Activated CD8-positive, alpha-beta memory T cell treated with anti-CD3 and anti-CD28 coated beads for 24 hours (primary cell): ENCODE data around the gene DYNC1H1.

ENCODE experiments used
- DNase-seq: peaks from one replicate; pipeline ENCODE4 v3.0.0-alpha.2; 2020

Gene DYNC1H1

GRCh38 chr14:102005336-102005735 is 41.0 kb downstream of the DYNC1H1 start:
- DNase-seq: no peak

GRCh38 chr14:102007916-102008418 is 43.6 kb downstream of the DYNC1H1 start:
- no peak for DNase-seq

- DNase-seq: no peak
Observed at GRCh38 chr14:102008891-102009290, 44.5 kb downstream of the DYNC1H1 start.

GRCh38 chr14:102011631-102012030 is 47.3 kb downstream of the DYNC1H1 start:
- no peak for DNase-seq

- no peak for DNase-seq
Observed at GRCh38 chr14:102012336-102012735, 48.0 kb downstream of the DYNC1H1 start.

GRCh38 chr14:102013669-102014200 is 49.4 kb downstream of the DYNC1H1 start:
- no peak for DNase-seq

GRCh38 chr14:102015045-102015685 is 50.8 kb downstream of the DYNC1H1 start:
- DNase-seq: no peak

GRCh38 chr14:102015771-102016170 is 51.4 kb downstream of the DYNC1H1 start:
- DNase-seq: no peak

GRCh38 chr14:102016420-102017090 is 52.2 kb downstream of the DYNC1H1 start:
- no peak for DNase-seq

GRCh38 chr14:102018251-102018650 is 53.9 kb downstream of the DYNC1H1 start:
- no peak for DNase-seq

GRCh38 chr14:102019006-102019540 is 54.7 kb downstream of the DYNC1H1 start:
- no peak for DNase-seq

GRCh38 chr14:102020058-102020971 is 55.9 kb downstream of the DYNC1H1 start:
- peak; percentile 71 for DNase-seq

- DNase-seq: no peak
Observed at GRCh38 chr14:102026934-102027333, 62.6 kb downstream of the DYNC1H1 start.

- DNase-seq: no peak
Observed at GRCh38 chr14:102027951-102028350, 63.6 kb downstream of the DYNC1H1 start.

- DNase-seq: no peak
Observed at GRCh38 chr14:102028733-102029132, 64.4 kb downstream of the DYNC1H1 start.

GRCh38 chr14:102029956-102030355 is 65.6 kb downstream of the DYNC1H1 start:
- DNase-seq: no peak

GRCh38 chr14:102033241-102033640 is 68.9 kb downstream of the DYNC1H1 start:
- no peak for DNase-seq

- no peak for DNase-seq
Observed at GRCh38 chr14:102034301-102034700, 69.9 kb downstream of the DYNC1H1 start.

GRCh38 chr14:102035914-102036313 is 71.5 kb downstream of the DYNC1H1 start:
- no peak for DNase-seq

- DNase-seq: no peak
Observed at GRCh38 chr14:102037686-102038085, 73.3 kb downstream of the DYNC1H1 start.

GRCh38 chr14:102039157-102039556 is 74.8 kb downstream of the DYNC1H1 start:
- DNase-seq: no peak

- no peak for DNase-seq
Observed at GRCh38 chr14:102040153-102040552, 75.8 kb downstream of the DYNC1H1 start.

GRCh38 chr14:102042699-102043098 is 78.3 kb downstream of the DYNC1H1 start:
- DNase-seq: no peak
